Progenitor cell of endocrine pancreas (in vitro differentiated cells): ENCODE data around the gene EPC2. TPM values are rescaled to one million over a fixed set of nuclear protein-coding genes. Genes with fewer than 3 reads are reported as not detected.

ENCODE experiments used
- DNase-seq: peaks from one replicate; pipeline ENCODE4 v3.0.0; 2021; ENCODE audit warnings: low spot score; ENCODE audit not compliant: unreplicated experiment
- H3K27ac Mint-ChIP-seq: 2 replicates; pipeline ENCODE4 v1.8.0; 2021; ENCODE audit warnings: mild to moderate bottlenecking, moderate library complexity, mixed read lengths
- H3K27me3 Mint-ChIP-seq: 2 replicates; pipeline ENCODE4 v1.8.0; 2021; ENCODE audit warnings: mixed read lengths
- H3K36me3 Mint-ChIP-seq: 2 replicates; pipeline ENCODE4 v1.8.0; 2022; ENCODE audit warnings: mixed read lengths; ENCODE audit not compliant: insufficient read depth
- H3K4me1 Mint-ChIP-seq: 2 replicates; pipeline ENCODE4 v1.8.0; 2021; ENCODE audit warnings: low read depth, mixed read lengths
- H3K4me3 Mint-ChIP-seq: 2 replicates; pipeline ENCODE4 v1.8.0; 2021; ENCODE audit warnings: low read depth, mild to moderate bottlenecking, moderate library complexity, mixed read lengths
- H3K9me3 Mint-ChIP-seq: 2 replicates; pipeline ENCODE4 v1.8.0; 2021; ENCODE audit warnings: low read depth, mixed read lengths
- total RNA-seq: library from RNA; stranded (reverse); gene quantifications from 2 replicates; pipeline ENCODE4 v1.2.1, GENCODE V29; 2021
- TF ChIP-seq, protein P1 (sequence below): fragments of 200-600 bp; sonication (generic); IDR thresholded peaks from one replicate; pipeline ENCODE4 v1.5.0; 2021; ENCODE audit warnings: antibody characterized with exemption, mild to moderate bottlenecking; ENCODE audit not compliant: unreplicated experiment

Gene EPC2
- total RNA-seq, 1 donor from 2014 or later, result 53.1 TPM

DNA sequence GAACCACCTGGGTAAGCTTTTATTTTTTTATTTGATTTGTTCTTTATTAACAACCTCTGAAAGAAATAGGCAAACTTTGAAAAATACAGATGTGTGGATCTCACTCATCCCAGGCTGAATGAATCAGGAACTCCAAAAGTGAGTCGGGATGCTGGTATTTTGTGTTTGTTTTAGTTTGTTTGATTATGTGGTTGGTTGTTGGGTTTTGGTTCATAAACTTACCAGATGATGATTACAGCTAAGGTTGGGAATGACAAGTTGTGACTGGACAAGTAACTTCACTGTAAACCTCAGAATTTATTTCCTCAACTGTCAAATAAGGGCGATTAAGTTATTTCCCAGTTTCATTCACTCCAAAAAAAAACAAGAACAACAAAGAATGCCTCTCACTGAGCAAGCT lies 150.0 kb downstream of the EPC2 start:
- H3K36me3 Mint-ChIP-seq, result peaks cover 9% of the 10 kb centered on the region
- TF ChIP-seq, protein P1, sequence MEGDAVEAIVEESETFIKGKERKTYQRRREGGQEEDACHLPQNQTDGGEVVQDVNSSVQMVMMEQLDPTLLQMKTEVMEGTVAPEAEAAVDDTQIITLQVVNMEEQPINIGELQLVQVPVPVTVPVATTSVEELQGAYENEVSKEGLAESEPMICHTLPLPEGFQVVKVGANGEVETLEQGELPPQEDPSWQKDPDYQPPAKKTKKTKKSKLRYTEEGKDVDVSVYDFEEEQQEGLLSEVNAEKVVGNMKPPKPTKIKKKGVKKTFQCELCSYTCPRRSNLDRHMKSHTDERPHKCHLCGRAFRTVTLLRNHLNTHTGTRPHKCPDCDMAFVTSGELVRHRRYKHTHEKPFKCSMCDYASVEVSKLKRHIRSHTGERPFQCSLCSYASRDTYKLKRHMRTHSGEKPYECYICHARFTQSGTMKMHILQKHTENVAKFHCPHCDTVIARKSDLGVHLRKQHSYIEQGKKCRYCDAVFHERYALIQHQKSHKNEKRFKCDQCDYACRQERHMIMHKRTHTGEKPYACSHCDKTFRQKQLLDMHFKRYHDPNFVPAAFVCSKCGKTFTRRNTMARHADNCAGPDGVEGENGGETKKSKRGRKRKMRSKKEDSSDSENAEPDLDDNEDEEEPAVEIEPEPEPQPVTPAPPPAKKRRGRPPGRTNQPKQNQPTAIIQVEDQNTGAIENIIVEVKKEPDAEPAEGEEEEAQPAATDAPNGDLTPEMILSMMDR, result no peak
- H3K9me3 Mint-ChIP-seq, result peaks cover 5% of the 10 kb centered on the region
- H3K4me1 Mint-ChIP-seq, result no peaks in the 10 kb centered on the region
- no peak overlapping the region for H3K27ac Mint-ChIP-seq
- H3K4me3 Mint-ChIP-seq, result no peak overlapping the region
- DNase-seq, result no peak
- no peaks in the 10 kb centered on the region for H3K27me3 Mint-ChIP-seq

DNA sequence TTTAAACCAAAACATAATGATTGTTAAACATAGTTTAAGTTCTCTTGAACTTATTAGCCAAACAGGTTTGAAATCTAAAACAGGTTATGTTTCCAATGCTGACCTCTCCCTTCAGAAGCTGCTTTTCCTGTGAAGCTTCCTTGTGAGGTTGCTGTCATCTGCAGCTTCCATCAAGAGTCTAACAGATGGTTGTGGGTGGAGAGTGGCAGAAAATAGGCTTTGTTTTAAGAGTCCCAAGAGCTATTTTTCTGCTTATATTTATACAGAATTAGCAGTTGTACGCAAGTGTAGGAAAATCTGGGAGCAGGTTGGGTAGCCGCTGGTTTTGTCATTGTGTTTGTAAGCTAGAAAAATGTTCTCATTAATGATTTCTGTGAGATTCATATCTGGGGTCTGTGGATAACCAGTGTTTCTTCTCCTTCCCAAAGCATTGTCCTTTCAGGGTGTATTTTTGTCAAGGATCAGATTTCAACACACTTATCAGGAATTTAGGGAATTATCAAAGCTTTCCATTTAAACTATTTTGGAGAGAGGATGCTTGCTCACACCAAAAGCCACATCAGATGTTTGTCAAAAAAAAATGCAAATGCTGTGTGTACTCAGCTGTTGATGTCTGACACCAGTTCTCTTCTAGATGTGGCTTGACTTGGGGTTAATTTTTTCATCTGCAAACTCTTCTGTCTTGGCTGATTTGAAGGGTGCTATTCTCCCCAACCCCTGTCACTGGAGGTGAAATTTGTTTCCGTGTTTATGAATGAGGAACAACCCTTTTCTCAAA lies 152.4 kb downstream of the EPC2 start:
- Mint-ChIP-seq H3K4me3 (no peak overlapping the region), H3K36me3 (no peaks in the 10 kb centered on the region), H3K27me3 (no peaks in the 10 kb centered on the region), H3K4me1 (no peaks in the 10 kb centered on the region), H3K27ac (no peak overlapping the region), H3K9me3 (peaks cover 2% of the 10 kb centered on the region)
- TF ChIP-seq, protein P1, result no peak
- no peak for DNase-seq

DNA sequence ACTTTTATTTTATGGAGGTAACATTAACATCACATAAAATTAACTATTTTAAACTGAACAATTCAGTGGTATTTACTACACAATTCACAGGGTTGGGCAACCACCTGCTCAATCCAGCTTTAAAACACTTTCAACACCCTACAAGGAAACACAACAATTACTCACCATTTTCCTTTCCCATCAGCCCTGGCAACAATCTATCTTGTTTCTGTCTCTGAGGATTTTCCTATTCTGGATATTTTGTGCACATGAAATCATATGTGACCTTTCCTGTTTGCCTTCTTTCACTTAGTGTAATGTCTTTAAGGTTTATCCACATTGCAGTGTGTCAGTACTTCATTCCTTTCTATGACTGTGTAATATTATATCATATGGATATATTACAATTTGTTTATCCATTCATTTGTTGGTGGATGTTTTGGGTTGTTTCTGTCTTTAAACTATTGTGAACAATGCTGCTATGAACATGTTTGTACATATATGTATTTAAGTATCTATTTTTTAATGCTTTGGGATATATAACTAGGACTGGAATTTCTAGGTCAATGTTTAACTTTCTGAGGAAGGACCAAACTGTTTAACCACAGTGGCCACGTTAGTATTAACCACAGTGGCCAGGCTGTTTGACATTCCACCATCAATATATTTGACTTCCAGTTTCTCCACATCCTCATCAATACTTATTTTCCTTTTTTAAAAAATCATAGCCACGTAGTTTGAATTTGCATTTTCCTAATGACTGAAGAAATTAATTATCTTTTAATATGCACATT lies 158.1 kb downstream of the EPC2 start:
- TF ChIP-seq, protein P1, result no peak

DNA sequence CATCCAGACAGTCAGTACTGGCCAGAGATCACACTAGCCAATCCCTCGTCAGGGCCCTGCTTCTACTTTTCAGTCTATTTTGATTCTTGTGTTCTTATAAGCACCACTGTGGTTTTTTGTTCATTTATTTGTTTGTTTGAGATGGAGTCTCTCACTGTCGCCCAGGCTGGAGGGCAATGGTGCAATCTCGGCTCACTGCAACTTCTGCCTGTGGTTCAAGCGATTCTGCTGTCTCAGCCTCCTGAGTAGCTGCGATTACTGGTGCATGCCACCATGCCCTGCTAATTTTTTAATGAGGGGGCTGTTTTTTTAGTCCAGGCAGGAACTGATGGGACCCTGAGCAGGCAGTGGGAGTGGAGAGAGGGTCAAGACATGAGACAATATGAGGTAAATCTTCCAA lies 165.5 kb downstream of the EPC2 start:
- Mint-ChIP-seq H3K4me1 (no peaks in the 10 kb centered on the region), H3K27ac (no peak overlapping the region), H3K27me3 (no peaks in the 10 kb centered on the region), H3K9me3 (no peaks in the 10 kb centered on the region), H3K4me3 (no peak overlapping the region), H3K36me3 (no peaks in the 10 kb centered on the region)
- TF ChIP-seq, protein P1, result no peak
- DNase-seq, result no peak

More for the DNA sequence above, 158.1 kb downstream of the EPC2 start:
- Mint-ChIP-seq H3K9me3 (peaks cover 4% of the 10 kb centered on the region), H3K27me3 (no peaks in the 10 kb centered on the region), H3K4me1 (no peaks in the 10 kb centered on the region), H3K36me3 (no peaks in the 10 kb centered on the region), H3K27ac (no peak overlapping the region), H3K4me3 (no peak overlapping the region)
- DNase-seq, result no peak

DNA sequence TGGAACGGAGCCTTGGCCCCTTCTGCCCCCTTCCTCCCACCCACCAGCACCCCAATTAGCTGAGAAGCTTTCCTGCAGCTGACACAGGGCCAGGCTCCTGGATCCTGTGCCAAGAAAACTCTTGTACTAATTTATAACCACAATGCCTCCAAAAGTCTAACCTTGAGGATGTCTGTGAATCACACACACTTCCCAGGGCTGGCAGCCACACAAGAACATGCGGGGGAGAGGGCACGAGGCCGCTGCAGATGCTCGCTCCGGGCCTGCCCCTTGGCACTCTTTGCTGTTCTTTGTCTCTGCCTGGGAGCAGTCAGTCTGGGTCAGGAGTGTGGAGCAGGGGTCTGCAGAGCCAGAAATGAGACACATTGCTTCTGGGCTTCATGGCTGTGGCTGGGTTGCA lies 167.8 kb downstream of the EPC2 start:
- Mint-ChIP-seq H3K27ac (no peak overlapping the region), H3K4me3 (no peak overlapping the region), H3K27me3 (peaks cover 4% of the 10 kb centered on the region), H3K36me3 (no peaks in the 10 kb centered on the region), H3K9me3 (no peaks in the 10 kb centered on the region), H3K4me1 (no peaks in the 10 kb centered on the region)
- TF ChIP-seq, protein P1, result no peak
- no peak for DNase-seq
